ENCODE data around the gene NOTCH1.

NOTCH1 gene

DNA sequence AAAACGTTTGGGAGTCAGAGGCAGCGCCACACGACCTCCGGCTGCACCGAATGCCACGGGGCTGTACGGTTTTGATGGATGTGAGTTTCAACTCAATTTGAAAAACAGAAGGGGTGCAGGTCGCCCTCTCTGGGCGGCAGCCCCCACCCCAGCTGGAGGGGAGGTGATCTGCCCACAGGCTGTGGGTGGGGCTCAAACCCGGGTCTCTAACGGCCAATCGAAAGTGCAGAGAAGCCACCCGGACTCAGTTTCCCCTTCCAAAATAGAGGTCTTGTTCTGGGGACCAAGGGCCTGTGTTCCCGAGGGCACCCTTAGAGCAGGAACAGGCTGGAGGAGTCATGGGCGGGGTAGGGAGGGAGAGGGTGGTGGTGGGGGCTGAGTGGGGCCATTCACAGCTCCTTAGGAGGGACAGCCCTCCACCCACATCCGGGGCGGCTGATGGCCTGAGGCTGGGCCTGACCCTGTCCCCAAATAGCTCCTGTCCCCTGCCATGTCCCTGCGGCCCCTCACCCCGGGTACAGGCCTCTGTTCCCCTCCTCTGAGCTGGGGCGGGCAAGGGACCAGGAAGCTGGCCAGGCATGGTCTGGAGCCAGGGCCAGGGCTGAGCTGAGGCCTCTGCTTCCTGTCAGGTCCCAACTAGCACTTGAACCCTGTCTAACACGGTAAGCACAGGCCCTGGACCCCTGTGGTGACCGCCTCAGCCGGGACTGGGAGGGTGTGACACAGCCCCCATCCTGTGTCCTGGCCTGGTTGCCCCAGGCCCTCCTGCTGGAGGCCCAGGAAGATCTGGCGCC, 22.6 kb upstream of the NOTCH1 start:
- no peak overlapping the region for H3K27ac ChIP-seq
- no peak for TF ChIP-seq ZFX (IDR thresholded peaks at IDR 0.05)
- TF ChIP-seq, protein P1, sequence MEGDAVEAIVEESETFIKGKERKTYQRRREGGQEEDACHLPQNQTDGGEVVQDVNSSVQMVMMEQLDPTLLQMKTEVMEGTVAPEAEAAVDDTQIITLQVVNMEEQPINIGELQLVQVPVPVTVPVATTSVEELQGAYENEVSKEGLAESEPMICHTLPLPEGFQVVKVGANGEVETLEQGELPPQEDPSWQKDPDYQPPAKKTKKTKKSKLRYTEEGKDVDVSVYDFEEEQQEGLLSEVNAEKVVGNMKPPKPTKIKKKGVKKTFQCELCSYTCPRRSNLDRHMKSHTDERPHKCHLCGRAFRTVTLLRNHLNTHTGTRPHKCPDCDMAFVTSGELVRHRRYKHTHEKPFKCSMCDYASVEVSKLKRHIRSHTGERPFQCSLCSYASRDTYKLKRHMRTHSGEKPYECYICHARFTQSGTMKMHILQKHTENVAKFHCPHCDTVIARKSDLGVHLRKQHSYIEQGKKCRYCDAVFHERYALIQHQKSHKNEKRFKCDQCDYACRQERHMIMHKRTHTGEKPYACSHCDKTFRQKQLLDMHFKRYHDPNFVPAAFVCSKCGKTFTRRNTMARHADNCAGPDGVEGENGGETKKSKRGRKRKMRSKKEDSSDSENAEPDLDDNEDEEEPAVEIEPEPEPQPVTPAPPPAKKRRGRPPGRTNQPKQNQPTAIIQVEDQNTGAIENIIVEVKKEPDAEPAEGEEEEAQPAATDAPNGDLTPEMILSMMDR (conservative IDR thresholded peaks at IDR 0.05) = no peak

DNA sequence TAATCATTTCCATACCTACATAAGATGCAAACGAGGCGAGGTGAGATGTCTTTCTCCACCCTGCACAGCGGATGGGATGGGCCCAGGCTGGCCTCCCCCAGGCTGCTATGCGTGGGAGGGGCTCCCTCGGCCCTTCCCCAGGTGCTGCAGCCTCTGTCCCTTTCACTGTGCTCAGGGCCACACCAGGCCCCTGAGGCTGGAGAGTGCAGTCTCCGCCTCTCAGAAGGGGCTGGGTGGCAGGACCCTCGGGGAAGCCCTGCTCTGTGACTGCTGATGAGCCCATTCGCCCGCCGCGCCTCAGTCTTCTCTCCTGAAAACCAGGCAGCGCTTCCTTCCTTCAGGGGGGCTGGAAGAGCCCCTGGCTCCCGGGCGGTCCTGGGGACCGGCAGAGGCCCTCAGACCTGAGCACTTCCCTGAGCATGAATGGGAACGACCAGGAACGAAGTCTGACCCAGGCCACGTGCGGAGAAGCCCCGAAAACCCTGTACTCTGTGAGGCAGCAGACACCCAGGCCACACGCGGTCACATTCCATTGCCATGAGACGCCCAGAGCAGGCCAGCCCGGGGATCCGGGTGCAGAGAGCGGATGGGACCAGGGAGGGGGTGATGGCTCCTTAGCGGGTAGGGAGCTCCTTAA, 21.9 kb upstream of the NOTCH1 start:
- H3K27ac ChIP-seq = no peak overlapping the region
- no peak for TF ChIP-seq ZFX (IDR thresholded peaks at IDR 0.05)

DNA sequence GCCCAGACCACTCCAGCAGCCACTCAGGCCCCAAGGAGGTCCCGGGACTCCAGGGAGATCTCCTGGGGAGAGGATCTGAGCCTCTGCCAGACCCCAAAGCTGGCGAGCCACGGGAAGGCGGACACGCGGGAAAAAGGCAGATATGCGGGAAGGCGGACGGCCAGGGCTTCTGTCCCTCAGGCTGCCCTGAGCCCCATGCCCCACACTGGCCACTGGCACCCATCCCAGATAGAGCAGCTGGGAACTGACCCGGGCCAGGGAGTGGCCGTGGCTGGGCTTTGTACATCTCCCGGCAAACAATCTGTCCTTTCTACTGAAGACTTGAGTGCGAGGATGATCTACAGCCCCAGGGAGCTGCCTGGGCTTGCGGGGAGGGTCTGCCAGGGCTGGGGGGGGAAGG, 21.1 kb upstream of the NOTCH1 start:
- no peak overlapping the region for H3K27ac ChIP-seq
- TF ChIP-seq, protein P1 (conservative IDR thresholded peaks at IDR 0.05) = no peak
- TF ChIP-seq ZFX (IDR thresholded peaks at IDR 0.05) = no peak

DNA sequence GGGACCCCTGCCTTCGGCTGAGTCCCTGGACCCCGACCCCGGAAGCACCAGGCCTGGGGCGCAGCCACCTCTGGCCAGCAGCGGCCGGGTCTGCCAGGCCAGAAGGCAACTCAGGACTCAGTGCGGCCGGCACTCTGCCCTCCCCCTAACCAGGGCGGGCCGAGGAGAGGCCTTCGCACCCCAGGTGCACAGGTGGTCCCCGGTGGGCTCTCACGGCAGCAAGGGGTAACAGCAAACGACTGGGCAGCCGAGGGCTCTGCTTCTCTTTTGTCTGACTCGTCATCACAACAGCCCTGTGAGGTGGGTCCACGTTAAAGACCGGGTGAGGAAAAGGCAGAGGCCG, 20.7 kb upstream of the NOTCH1 start:
- H3K27ac ChIP-seq = no peak overlapping the region
- no peak for TF ChIP-seq ZFX (IDR thresholded peaks at IDR 0.05)
- TF ChIP-seq, protein P1 (conservative IDR thresholded peaks at IDR 0.05) = no peak

DNA sequence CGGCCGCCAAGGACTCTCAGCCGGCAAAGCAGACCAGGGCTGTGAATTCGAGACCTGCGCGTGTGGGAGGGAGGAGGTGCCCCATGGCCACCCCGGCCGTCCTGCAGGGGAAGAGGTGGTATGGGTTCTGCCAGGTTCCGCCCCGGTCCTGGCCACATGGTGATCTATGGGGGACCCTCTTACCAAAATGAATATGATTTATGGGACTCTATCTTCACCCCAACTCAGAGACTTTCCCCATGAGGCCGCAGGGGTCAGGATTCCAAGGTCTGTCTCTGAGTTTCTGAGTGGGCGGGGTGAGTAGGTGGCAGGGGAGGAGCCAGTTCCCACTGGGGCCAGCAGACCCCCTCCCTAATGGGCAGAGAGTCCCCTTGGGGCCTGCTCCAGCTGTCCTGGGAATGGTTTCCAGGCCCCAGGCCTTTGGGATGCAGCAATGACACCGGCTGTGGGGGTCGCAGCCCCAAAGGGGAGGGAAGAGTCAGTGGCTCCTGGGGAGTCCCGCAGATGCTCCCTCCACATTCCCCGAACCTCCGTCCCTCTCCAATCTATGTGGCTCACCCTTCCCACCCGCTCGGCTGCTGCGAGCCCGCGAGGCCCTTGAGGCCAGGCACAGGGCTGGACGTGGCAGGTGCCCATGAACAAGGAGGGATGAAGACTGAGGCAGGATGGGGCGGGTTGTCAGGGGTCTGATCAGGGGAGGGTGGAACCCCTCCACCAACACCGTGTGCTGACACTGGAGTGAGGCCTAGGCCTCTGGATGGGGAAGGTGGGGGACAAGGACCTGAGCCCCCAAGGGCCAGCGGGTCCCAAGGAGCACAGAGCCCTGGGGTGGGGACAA, 20.1 kb upstream of the NOTCH1 start:
- no peak overlapping the region for H3K27ac ChIP-seq

DNA sequence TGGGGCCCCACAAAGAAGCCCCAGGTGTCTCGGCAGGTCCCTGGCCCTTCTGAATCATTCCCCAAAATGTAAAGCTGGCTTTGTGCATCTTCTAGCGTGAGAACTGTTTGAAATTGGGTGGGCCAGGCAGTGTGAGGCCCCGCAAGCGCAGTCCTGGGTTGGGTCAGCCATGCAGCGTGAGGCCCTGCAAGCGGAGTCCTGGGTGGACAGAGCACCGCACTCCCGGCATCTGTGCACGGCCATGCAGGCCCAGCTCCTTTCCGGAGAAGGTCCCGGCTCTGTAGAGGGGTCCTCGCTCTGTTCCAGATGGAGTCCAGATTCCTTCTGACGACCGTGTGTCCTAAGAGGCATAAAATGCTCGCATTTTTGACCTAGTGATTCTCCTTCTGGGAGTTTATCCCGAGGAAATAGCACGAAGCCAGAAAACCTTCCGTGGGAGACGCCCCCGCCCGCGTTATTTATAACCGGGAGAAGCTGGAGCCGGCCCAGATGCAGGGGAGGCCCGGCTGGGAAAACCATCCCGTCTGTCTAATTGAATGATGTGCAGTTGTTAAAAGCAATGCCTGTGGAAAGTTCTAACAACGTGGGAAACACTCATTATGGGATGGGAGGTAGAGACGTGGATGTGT, 19.4 kb upstream of the NOTCH1 start:
- H3K27ac ChIP-seq = no peak overlapping the region
- no peak for TF ChIP-seq ZFX (IDR thresholded peaks at IDR 0.05)
- TF ChIP-seq, protein P1 (conservative IDR thresholded peaks at IDR 0.05) = no peak

More for the DNA sequence above, 20.1 kb upstream of the NOTCH1 start:
- TF ChIP-seq, protein P1 (conservative IDR thresholded peaks at IDR 0.05) = no peak
- no peak for TF ChIP-seq ZFX (IDR thresholded peaks at IDR 0.05)

DNA sequence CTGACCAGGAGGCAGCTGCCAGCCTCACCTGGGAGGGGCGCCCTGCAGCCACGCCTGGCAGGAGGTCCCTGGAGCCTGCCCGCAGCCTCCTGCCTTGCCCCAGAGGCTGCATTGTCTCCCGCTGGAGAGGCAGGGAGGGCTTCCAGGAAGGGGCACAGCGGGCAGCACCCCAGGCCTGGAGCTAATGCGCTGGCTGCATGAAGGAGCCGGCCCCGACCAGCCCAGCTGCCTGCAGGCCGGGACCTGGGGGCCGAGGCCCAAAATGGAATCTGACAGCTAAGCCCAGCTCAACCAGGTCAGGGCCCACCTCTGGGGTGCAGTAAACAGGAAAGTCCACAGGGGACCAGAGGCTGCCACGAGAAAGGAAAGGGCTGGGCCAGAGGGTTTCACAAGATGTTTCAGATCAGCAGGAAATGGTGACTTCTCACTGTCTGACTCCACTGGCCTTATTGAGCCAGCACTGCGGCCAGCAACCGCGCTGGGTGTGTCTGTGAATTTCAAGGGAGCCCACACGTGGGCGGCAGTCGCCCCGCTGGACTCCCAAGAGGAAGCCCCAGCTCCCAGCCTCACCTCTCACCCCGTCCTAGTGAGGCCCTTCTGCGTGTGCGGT, 18.6 kb upstream of the NOTCH1 start:
- TF ChIP-seq ZFX (IDR thresholded peaks at IDR 0.05) = no peak
- TF ChIP-seq, protein P1 (conservative IDR thresholded peaks at IDR 0.05) = no peak
- H3K27ac ChIP-seq = no peak overlapping the region

Measured in C4-2B (cell line).